H1 (cell line): Measurements from ENCODE around the gene TSPAN17.

Source experiments
- CTCF ChIP-seq, 3 experiments: IDR thresholded peaks; 1 replicate in 2 of 3; 2 replicates in 1 of 3; pipeline versions ENCODE4 v1.5.1 to v1.6.1; 2011; ENCODE audit warnings: low read length in 3 of 3, mild to moderate bottlenecking in 3 of 3, inconsistent platforms in 2 of 3, low read depth in 1 of 3, moderate library complexity in 1 of 3; ENCODE audit not compliant: insufficient read depth in 1 of 3; ENCODE audit errors: control extremely low read depth in 1 of 3
- EGR1 ChIP-seq: IDR thresholded peaks from 2 replicates; pipeline ENCODE4 v1.6.1; 2011; ENCODE audit warnings: low read depth, low read length, borderline replicate concordance
- JUN ChIP-seq: IDR thresholded peaks from 2 replicates; pipeline ENCODE4 v1.6.1; 2011; ENCODE audit warnings: low read depth, mild to moderate bottlenecking, improper control_type of control experiment, low read length
- KDM1A ChIP-seq: fragments of 200-600, 300-600 bp; sonication (generic); IDR thresholded peaks from 2 replicates; pipeline ENCODE4 v1.7.1; 2016; ENCODE audit warnings: mild to moderate bottlenecking, low read length, borderline replicate concordance
- MAX ChIP-seq: IDR thresholded peaks from 2 replicates; pipeline ENCODE4 v1.6.1; 2012; ENCODE audit warnings: inconsistent platforms
- NRF1 ChIP-seq: IDR thresholded peaks from 2 replicates; pipeline ENCODE4 v1.6.1; 2011; ENCODE audit warnings: mild to moderate bottlenecking, low read depth, low read length, improper control_type of control experiment
- SAP30 ChIP-seq: fragments of 300-600 bp; sonication (generic); IDR thresholded peaks from 2 replicates; pipeline ENCODE4 v1.7.1; 2012; ENCODE audit warnings: low read length, moderate library complexity, mild to moderate bottlenecking, inconsistent platforms; ENCODE audit not compliant: insufficient read depth, insufficient replicate concordance
- YY1 ChIP-seq: IDR thresholded peaks from 2 replicates; pipeline ENCODE4 v1.6.1; 2011; ENCODE audit warnings: low read depth, mild to moderate bottlenecking, low read length
- ZNF274 ChIP-seq: IDR thresholded peaks from 2 replicates; pipeline ENCODE4 v1.7.0; 2012; ENCODE audit warnings: low read length, borderline replicate concordance; ENCODE audit errors: extremely low read depth

GRCh38 chr5:176697267-176697933 lies 50.1 kb downstream of the TSPAN17 start:
- no peak for TF ChIP-seq SAP30
- TF ChIP-seq NRF1 = no peak
- TF ChIP-seq CTCF (IDR thresholded peaks at IDR 0.05; ENCODE audit: control extremely low read depth in 1 of 3, insufficient read depth in 1 of 3, low read depth in 1 of 3, low read length in 3 of 3) = peak in 1 of 3 experiments; percentile 28; a peak in 1 of 4 replicates
- no peak for TF ChIP-seq EGR1
- TF ChIP-seq ZNF274 = no peak
- no peak for TF ChIP-seq MAX
- TF ChIP-seq JUN = no peak
- no peak for TF ChIP-seq YY1
- 0 out of 2 replicates have a peak, but pooled peaks have one; percentile 21 for TF ChIP-seq KDM1A
